Pancreas (tissue), 10 donors: ENCODE results near the gene PCDHA8. TPM values are rescaled to one million over a fixed set of nuclear protein-coding genes. Genes with fewer than 3 reads are reported as not detected.
"Not testable (repeated sequence)": the region's sequence is repeated elsewhere in the genome, so short reads cannot be mapped to it uniquely, and the experiment has no call there.

Experiments
- ATAC-seq, 4 donors: fragments of 200-7000 bp; cut with Tn5 transposase; one replicate each; pipeline versions ENCODE4 v1.8.0 to v1.9.1; 2020; ENCODE audit warnings: mild to moderate bottlenecking in 4 of 4, moderate library complexity in 4 of 4
- DNase-seq, 6 donors: peaks; one replicate each; pipeline ENCODE4 v3.0.0-alpha.2; 2020
- FAIRE-seq: peaks from 2 replicates; lab custom pipeline; 2012; peaks lifted over from hg19 to GRCh38; lab: Jason Lieb, UNC
- H3K27ac ChIP-seq, 4 donors: fragments of 200-600 bp; sonication (generic); 1 replicate in 3 of 4; 2 replicates in 1 of 4; pipeline versions ENCODE4 v1.5.0 to v1.8.0; 2020
- H3K27me3 ChIP-seq, 4 donors: fragments of 200-600 bp; one replicate each; pipeline ENCODE4 v1.8.0; 2021
- H3K36me3 ChIP-seq, 3 donors: fragments of 200-600 bp; sonication (generic) in 1 of 3; one replicate each; pipeline versions ENCODE4 v1.5.0 to v1.8.0; 2020 to 2021
- H3K4me1 ChIP-seq, 3 donors: fragments of 200-600 bp; one replicate each; pipeline ENCODE4 v1.8.0; 2021
- H3K4me3 ChIP-seq, 4 donors: fragments of 200-600 bp; sonication (generic) in 2 of 4; one replicate each; pipeline versions ENCODE4 v1.5.0 to v1.8.0; 2020 to 2021
- H3K9me3 ChIP-seq, 4 donors: fragments of 200-600 bp; one replicate each; pipeline ENCODE4 v1.8.0; 2021
- CTCF ChIP-seq, 4 donors: fragments of 200-600 bp; sonication (generic) in 3 of 4; IDR thresholded peaks; one replicate each; pipeline versions ENCODE4 v1.5.0 to v1.8.0; 2021; ENCODE audit warnings: antibody characterized with exemption in 4 of 4
- WGBS, 2 donors: extraction: QIAGEN DNeasy Blood & Tissue Kit; methylation state at CpG; one replicate each; pipeline ENCODE4 v1.1.7; 2013; 5-methylcytosine and 5-hydroxymethylcytosine counted together
- intact Hi-C, 3 donors: fragments of 100-400 bp; cut with DNase I; formaldehyde crosslinking; loops; one replicate each; pipeline versions ENCODE4 v1.11.1 to v1.14.2; 2022
- polyA plus RNA-seq, 2 donors: library from polyadenylated mRNA; stranded (reverse); fragments of 200-250 nt; gene quantifications; one replicate each; pipeline ENCODE4 v1.2.3, GENCODE V29; 2013
- total RNA-seq, 6 donors: library from RNA; stranded (reverse); fragmentation: NEBNext Ultra II Directional in 4 of 6; extraction: Animal tissue kit (Norgen Biotek cat#: 25700) in 4 of 6; gene quantifications; one replicate each; pipeline versions ENCODE4 v1.2.1 to v1.2.4, GENCODE V29; 2021 to 2023
- donor health status: healthy with polysubstance abuse.
- donor health status: DM: no; HTN: no; CAD: no; lungs with moderate emphysema.
- donor health status: DM: no; HTN: no; CAD: no.
- donor health status: control.
- donor health status: control.
- donor health status: Bipolar disorder and iron deficiency.
- donor health status: DM: yes; HTN: yes; CAD: no.
- donor health status: DM: no; HTN: no; CAD: no.
- donor health status: DM: no; HTN: no; CAD: no.
- donor health status: DM: yes; HTN: yes; CAD: no.

Gene PCDHA8
- total and polyA plus RNA-seq, 8 donors = 0.08 to 0.76 (median 0.40) TPM

- DNase-seq = peak in 2 of 6 donors; percentile 48 to 65
- H3K9me3 ChIP-seq = peaks cover 0 to 6% (median 0%) of the 10 kb centered on the region in 4 donors
Measured at GRCh38 chr5:140808889-140809291, 32.1 kb upstream of the PCDHA8 start.

GRCh38 chr5:140821375-140822280 is 19.4 kb upstream of the PCDHA8 start, which contains the start of gene PCDHA5:
PCDHA5 (plus strand) TSS chr5:140821613.
- H3K27ac ChIP-seq = no peak within 1 kb of the TSS
- H3K9me3 ChIP-seq = no peaks in the 10 kb centered on the region
- ATAC-seq (no peak), FAIRE-seq (no peak), DNase-seq (peak in 1 of 6 donors; percentile 62)
- no peaks in the 10 kb centered on the region for H3K27me3 ChIP-seq
- peak in 1 of 4 donors; percentile 17 for TF ChIP-seq CTCF (IDR thresholded peaks at IDR 0.05)
- intact Hi-C loops = no loop called here
- H3K4me1 ChIP-seq = no peaks in the 10 kb centered on the region
- H3K36me3 ChIP-seq = no peaks in the 10 kb centered on the region
- WGBS, 2 donors = 24 to 28% methylated on average over 39 of the region's 39 CpGs
- no peak within 1 kb of the TSS for H3K4me3 ChIP-seq

More at GRCh38 chr5:140808889-140809291, 32.1 kb upstream of the PCDHA8 start:
- TF ChIP-seq CTCF (IDR thresholded peaks at IDR 0.05) = no peak
- Histone ChIP-seq H3K27me3 (peaks cover 0 to 8% (median 0%) of the 10 kb centered on the region in 4 donors), H3K4me3 (no peak overlapping the region), H3K4me1 (no peaks in the 10 kb centered on the region), H3K27ac (no peak overlapping the region), H3K36me3 (no peaks in the 10 kb centered on the region)
- intact Hi-C loops = no loop called here
- FAIRE-seq (no peak), ATAC-seq (no peak)
- 55 to 57% methylated on average over 43 of the region's 43 CpGs for WGBS, 2 donors

- H3K4me3 ChIP-seq = no peak overlapping the region
- H3K27ac ChIP-seq = no peak overlapping the region
- ATAC-seq (no peak), FAIRE-seq (no peak), DNase-seq (no peak)
- H3K27me3 ChIP-seq = no peaks in the 10 kb centered on the region
- no peaks in the 10 kb centered on the region for H3K9me3 ChIP-seq
- WGBS, 2 donors = 25 to 27% methylated on average over 6 of the region's 6 CpGs
- H3K36me3 ChIP-seq = no peaks in the 10 kb centered on the region
- TF ChIP-seq CTCF (IDR thresholded peaks at IDR 0.05) = no peak
- intact Hi-C loops = no loop called here
- H3K4me1 ChIP-seq = no peaks in the 10 kb centered on the region
Measured at GRCh38 chr5:140822281-140822629, 18.7 kb upstream of the PCDHA8 start.

GRCh38 chr5:140822969-140823368 is 18.0 kb upstream of the PCDHA8 start:
- 40 to 45% methylated on average over 48 of the region's 48 CpGs for WGBS, 2 donors
- DNase-seq = peak in 2 of 6 donors; percentile 27 to 44
- not testable (repeated sequence) for FAIRE-seq

GRCh38 chr5:140823475-140823874 is 17.5 kb upstream of the PCDHA8 start:
- Histone ChIP-seq H3K36me3 (no peaks in the 10 kb centered on the region), H3K27ac (no peak overlapping the region), H3K9me3 (no peaks in the 10 kb centered on the region), H3K4me1 (no peaks in the 10 kb centered on the region), H3K4me3 (no peak overlapping the region), H3K27me3 (no peaks in the 10 kb centered on the region)
- ATAC-seq = no peak
- FAIRE-seq = no peak
- TF ChIP-seq CTCF (IDR thresholded peaks at IDR 0.05) = no peak
- DNase-seq = peak in 2 of 6 donors; percentile 44 to 49
- 50 to 56% methylated on average over 10 to 38 of the region's 38 CpGs for WGBS, 2 donors
- intact Hi-C loops = no loop called here

More at GRCh38 chr5:140822969-140823368, 18.0 kb upstream of the PCDHA8 start:
- H3K36me3 ChIP-seq, H3K4me3 ChIP-seq, H3K9me3 ChIP-seq, intact Hi-C loops, ATAC-seq, H3K27ac ChIP-seq, H3K4me1 ChIP-seq, H3K27me3 ChIP-seq: not testable (repeated sequence)
